GM18519 (cell line): ENCODE results near the gene DNAH10.

Experiments
- ATAC-seq: cut with Tn5 transposase; IDR thresholded peaks from one replicate; pipeline ENCODE4 v1.9.1; 2021; ENCODE audit warnings: mild to moderate bottlenecking, moderate library complexity; ENCODE audit not compliant: unreplicated experiment, low FRiP score

Gene DNAH10

GRCh38 chr12:123877968-123878367 is 115.9 kb downstream of the DNAH10 start:
- ATAC-seq: no peak

GRCh38 chr12:123879101-123879500 is 117.0 kb downstream of the DNAH10 start:
- ATAC-seq: no peak

GRCh38 chr12:123879691-123880090 is 117.6 kb downstream of the DNAH10 start:
- ATAC-seq: no peak

- no peak for ATAC-seq
Measured at GRCh38 chr12:123882161-123882705, 120.1 kb downstream of the DNAH10 start.

GRCh38 chr12:123886258-123886657 is 124.2 kb downstream of the DNAH10 start:
- ATAC-seq: no peak

GRCh38 chr12:123886931-123887582 is 125.0 kb downstream of the DNAH10 start:
- ATAC-seq: no peak

- no peak for ATAC-seq
Measured at GRCh38 chr12:123888989-123889388, 126.9 kb downstream of the DNAH10 start.

- ATAC-seq: no peak
Measured at GRCh38 chr12:123889848-123890535, 127.9 kb downstream of the DNAH10 start.

- no peak for ATAC-seq
Measured at GRCh38 chr12:123890536-123890902, 128.4 kb downstream of the DNAH10 start.

- ATAC-seq: no peak
Measured at GRCh38 chr12:123891011-123891410, 128.9 kb downstream of the DNAH10 start.

GRCh38 chr12:123891516-123892179 is 129.5 kb downstream of the DNAH10 start:
- no peak for ATAC-seq

GRCh38 chr12:123892180-123892559 is 130.1 kb downstream of the DNAH10 start:
- no peak for ATAC-seq

- no peak for ATAC-seq
Measured at GRCh38 chr12:123892853-123893252, 130.8 kb downstream of the DNAH10 start.

- ATAC-seq: no peak
Measured at GRCh38 chr12:123893276-123893675, 131.2 kb downstream of the DNAH10 start.

- no peak for ATAC-seq
Measured at GRCh38 chr12:123894823-123895345, 132.8 kb downstream of the DNAH10 start.

GRCh38 chr12:123895451-123895850 is 133.3 kb downstream of the DNAH10 start:
- no peak for ATAC-seq

- no peak for ATAC-seq
Measured at GRCh38 chr12:123896767-123897166, 134.7 kb downstream of the DNAH10 start.

- no peak for ATAC-seq
Measured at GRCh38 chr12:123897221-123897620, 135.1 kb downstream of the DNAH10 start.

GRCh38 chr12:123898673-123899072 is 136.6 kb downstream of the DNAH10 start:
- no peak for ATAC-seq

GRCh38 chr12:123899368-123899767 is 137.3 kb downstream of the DNAH10 start:
- ATAC-seq: no peak

- ATAC-seq: no peak
Measured at GRCh38 chr12:123900871-123901376, 138.8 kb downstream of the DNAH10 start.
